Endothelial cell of umbilical vein (primary cell): Measurements from ENCODE around the gene APP. TPM values are rescaled to one million over a fixed set of nuclear protein-coding genes. Genes with fewer than 3 reads are reported as not detected.

Source experiments
- BruUV-seq: library from RNA; stranded (reverse); fragments of 400-500 nt; replicated peaks from 2 replicates; lab custom pipeline; 2021; lab: Mats Ljungman, UMichigan
- CTCF ChIA-PET: fragments of 300-600, 350-600 bp; sonication (Branson Sonifier 250); formaldehyde crosslinking; loops from one replicate; lab custom pipeline; 2021; ENCODE audit warnings: antibody characterized with exemption, inconsistent platforms; lab: Charles Lee
- POLR2A ChIA-PET: fragments of 300-600, 350-600 bp; sonication (Branson Sonifier 250); formaldehyde crosslinking; loops from one replicate; lab custom pipeline; 2021; ENCODE audit warnings: antibody characterized with exemption, inconsistent platforms; lab: Charles Lee
- DNase-seq: peaks from one replicate; pipeline ENCODE4 v3.0.0-alpha.2; 2011; ENCODE audit warnings: low read depth, low spot score
- FAIRE-seq: peaks from 2 replicates; lab custom pipeline; 2011; peaks lifted over from hg19 to GRCh38; lab: Jason Lieb, UNC
- H2AFZ ChIP-seq: 2 replicates; pipeline ENCODE4 v1.6.0; 2012; ENCODE audit warnings: low read depth, low read length, control low read depth, inconsistent platforms
- H3K27ac ChIP-seq: 2 replicates; pipeline ENCODE4 v1.5.1; 2011; ENCODE audit warnings: low read depth, mild to moderate bottlenecking, control low read depth, low read length, moderate library complexity; ENCODE audit not compliant: insufficient read depth
- H3K27me3 ChIP-seq, 2 experiments: 2 replicates each; pipeline versions ENCODE4 v1.6.0 to v1.6.1; 2011; ENCODE audit warnings: low read length in 2 of 2, mixed read lengths in 1 of 2; ENCODE audit not compliant: control insufficient read depth in 2 of 2, insufficient read depth in 2 of 2
- H3K36me3 ChIP-seq, 2 experiments: 2 replicates in 1 of 2; 3 replicates in 1 of 2; pipeline ENCODE4 v1.5.1; 2011; ENCODE audit warnings: low read length in 2 of 2, mild to moderate bottlenecking in 1 of 2, moderate library complexity in 1 of 2; ENCODE audit not compliant: control insufficient read depth in 2 of 2, insufficient read depth in 2 of 2; ENCODE audit errors: extremely low read depth in 1 of 2
- H3K4me1 ChIP-seq: 3 replicates; pipeline ENCODE4 v1.5.1; 2011; ENCODE audit warnings: mild to moderate bottlenecking, low read length; ENCODE audit not compliant: control insufficient read depth, insufficient read depth; ENCODE audit errors: extremely low read depth
- H3K4me2 ChIP-seq: 2 replicates; pipeline ENCODE4 v1.6.1; 2011; ENCODE audit warnings: low read length, control low read depth, mixed read lengths; ENCODE audit not compliant: insufficient read depth
- H3K4me3 ChIP-seq, 3 experiments: fragments of 200-600 bp in 1 of 3; sonication (generic), shearing (Covaris generic) in 1 of 3; replicated peaks in 1 of 3; 2 replicates each; pipeline ENCODE4 v1.5.1; 2011 to 2016; ENCODE audit warnings: control low read depth in 3 of 3, low read length in 3 of 3, mild to moderate bottlenecking in 2 of 3, inconsistent platforms in 1 of 3, low read depth in 1 of 3, moderate library complexity in 1 of 3; ENCODE audit not compliant: insufficient read depth in 1 of 3
- H3K79me2 ChIP-seq: 2 replicates; pipeline ENCODE4 v1.6.0; 2012; ENCODE audit warnings: low read length, inconsistent platforms; ENCODE audit not compliant: control insufficient read depth, insufficient read depth
- H3K9ac ChIP-seq: replicated peaks from 2 replicates; pipeline ENCODE3; 2011; ENCODE audit warnings: low read length, control low read depth; ENCODE audit not compliant: insufficient read depth; ENCODE audit errors: extremely low read depth
- H3K9me1 ChIP-seq: replicated peaks from 3 replicates; pipeline ENCODE4 v1.6.0; 2011; ENCODE audit warnings: mild to moderate bottlenecking, low read length; ENCODE audit not compliant: control insufficient read depth, insufficient read depth; ENCODE audit errors: extremely low read depth
- H3K9me3 ChIP-seq: replicated peaks from 2 replicates; pipeline ENCODE4 v1.5.1; 2012; ENCODE audit warnings: low read length, inconsistent platforms; ENCODE audit not compliant: control insufficient read depth, insufficient read depth
- H4K20me1 ChIP-seq: replicated peaks from 2 replicates; pipeline ENCODE3; 2011; ENCODE audit warnings: mild to moderate bottlenecking, low read length; ENCODE audit not compliant: control insufficient read depth, insufficient read depth; ENCODE audit errors: extremely low read depth
- EZH2 ChIP-seq: IDR thresholded peaks from 2 replicates; pipeline ENCODE4 v1.6.1; 2012; ENCODE audit warnings: borderline replicate concordance, low read depth, mild to moderate bottlenecking, moderate library complexity, low read length, inconsistent platforms; ENCODE audit not compliant: severe bottlenecking
- FOS ChIP-seq: IDR thresholded peaks from 2 replicates; pipeline ENCODE4 v1.6.1; 2011; ENCODE audit warnings: mild to moderate bottlenecking, low read length, moderate library complexity, borderline replicate concordance; ENCODE audit not compliant: insufficient read depth
- GATA2 ChIP-seq: IDR thresholded peaks from 2 replicates; pipeline ENCODE4 v1.7.0; 2011; ENCODE audit warnings: low read depth, mild to moderate bottlenecking, moderate library complexity, mixed read lengths, low read length; ENCODE audit not compliant: insufficient read length, insufficient read depth
- JUN ChIP-seq: IDR thresholded peaks from 2 replicates; pipeline ENCODE4 v1.6.1; 2011; ENCODE audit warnings: borderline replicate concordance, low read depth; ENCODE audit not compliant: insufficient read length, insufficient read depth
- MAX ChIP-seq: IDR thresholded peaks from 2 replicates; pipeline ENCODE4 v1.6.1; 2011; ENCODE audit not compliant: insufficient read depth, insufficient read length
- MYC ChIP-seq: IDR thresholded peaks from one replicate; pipeline ENCODE4 v1.6.1; 2011; ENCODE audit warnings: mild to moderate bottlenecking, low read depth, low read length
- POLR2A ChIP-seq: IDR thresholded peaks from 2 replicates; pipeline ENCODE4 v1.6.1; 2012; ENCODE audit warnings: low read depth, mild to moderate bottlenecking, control low read depth, low read length
- POLR2AphosphoS5 ChIP-seq: IDR thresholded peaks from 2 replicates; pipeline ENCODE4 v1.6.1; 2012; ENCODE audit warnings: low read depth, mild to moderate bottlenecking, control low read depth, low read length, moderate library complexity; ENCODE audit not compliant: insufficient read depth
- dilution Hi-C: fragments of 300-500 bp; cut with MboI; formaldehyde crosslinking; loops from one replicate; pipeline ENCODE4 v1.15.0; 2019; ENCODE audit warnings: low sequenced_read_pairs; ENCODE audit not compliant: extremely low pct_ligation_motif_present
- intact Hi-C: fragments of 100-400 bp; cut with micrococcal nuclease; formaldehyde crosslinking; loops from one replicate; pipeline ENCODE4 v1.10.0; 2022
- polyA plus RNA-seq, 4 experiments: library from polyadenylated mRNA; depleted of rRNA in 3 of 4; stranded (reverse) in 3 of 4; unstranded in 1 of 4; fragments of >200 nt; gene quantifications; 2 replicates each; pipeline versions ENCODE4 v1.2.1 to v1.2.3, GENCODE V29; 2011 to 2012; ENCODE audit warnings: missing spikeins in 1 of 4
- total RNA-seq: library from RNA; stranded (reverse); gene quantifications from 2 replicates; pipeline ENCODE4 v1.2.3, GENCODE V29; 2021
- TF ChIP-seq, protein P1 (sequence below), 2 donors: IDR thresholded peaks; 1 replicate in 1 of 2; 2 replicates in 1 of 2; pipeline ENCODE4 v1.5.1; 2011; ENCODE audit warnings: low read length in 2 of 2, mild to moderate bottlenecking in 2 of 2, moderate library complexity in 2 of 2, control low read depth in 1 of 2, inconsistent platforms in 1 of 2, low read depth in 1 of 2; ENCODE audit not compliant: insufficient read depth in 1 of 2; ENCODE audit errors: extremely low read depth in 1 of 2

Gene APP
- total and polyA plus RNA-seq, 2 donors (not counting 3 experiments of a cell fraction or from before 2014, with no cell fraction given) = 914 to 928 TPM

GRCh38 chr21:25988738-25989137, 181.8 kb downstream of the APP start:
- TF ChIP-seq MAX (no peak), FOS (no peak), POLR2AphosphoS5 (no peak), POLR2A (no peak), MYC (no peak), GATA2 (no peak), EZH2 (no peak), JUN (no peak)
- TF ChIP-seq, protein P1, sequence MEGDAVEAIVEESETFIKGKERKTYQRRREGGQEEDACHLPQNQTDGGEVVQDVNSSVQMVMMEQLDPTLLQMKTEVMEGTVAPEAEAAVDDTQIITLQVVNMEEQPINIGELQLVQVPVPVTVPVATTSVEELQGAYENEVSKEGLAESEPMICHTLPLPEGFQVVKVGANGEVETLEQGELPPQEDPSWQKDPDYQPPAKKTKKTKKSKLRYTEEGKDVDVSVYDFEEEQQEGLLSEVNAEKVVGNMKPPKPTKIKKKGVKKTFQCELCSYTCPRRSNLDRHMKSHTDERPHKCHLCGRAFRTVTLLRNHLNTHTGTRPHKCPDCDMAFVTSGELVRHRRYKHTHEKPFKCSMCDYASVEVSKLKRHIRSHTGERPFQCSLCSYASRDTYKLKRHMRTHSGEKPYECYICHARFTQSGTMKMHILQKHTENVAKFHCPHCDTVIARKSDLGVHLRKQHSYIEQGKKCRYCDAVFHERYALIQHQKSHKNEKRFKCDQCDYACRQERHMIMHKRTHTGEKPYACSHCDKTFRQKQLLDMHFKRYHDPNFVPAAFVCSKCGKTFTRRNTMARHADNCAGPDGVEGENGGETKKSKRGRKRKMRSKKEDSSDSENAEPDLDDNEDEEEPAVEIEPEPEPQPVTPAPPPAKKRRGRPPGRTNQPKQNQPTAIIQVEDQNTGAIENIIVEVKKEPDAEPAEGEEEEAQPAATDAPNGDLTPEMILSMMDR (IDR thresholded peaks at IDR 0.05; ENCODE audit: extremely low read depth in 1 of 2, insufficient read depth in 1 of 2, low read depth in 1 of 2, low read length in 2 of 2) = no peak
- no peak for DNase-seq
- Histone ChIP-seq H3K4me2 (no peak overlapping the region), H4K20me1 (no peaks in the 10 kb centered on the region), H3K27ac (no peak overlapping the region), H3K79me2 (peaks cover 5% of the 10 kb centered on the region), H3K9ac (no peak overlapping the region), H3K27me3 (no peaks in the 10 kb centered on the region), H2AFZ (no peak overlapping the region), H3K4me1 (peaks cover 35% of the 10 kb centered on the region), H3K9me1 (no peaks in the 10 kb centered on the region), H3K4me3 (no peak overlapping the region), H3K9me3 (no peaks in the 10 kb centered on the region), H3K36me3 (peaks cover 0 to 2% of the 10 kb centered on the region in 2 experiments)
- ChIA-PET CTCF (no interaction called here), POLR2A (no interaction called here)
- intact Hi-C loops = loop anchor here (10.0 kb wide), 1 partner anchor 856 kb away; the partner anchor contains the start of gene ADAMTS1
- no TSS peak for BruUV-seq
- dilution Hi-C loops = no loop called here
- FAIRE-seq = no peak
